ENCODE data around the gene SCML2.
"Not testable (repeated sequence)": the region's sequence is repeated elsewhere in the genome, so short reads cannot be mapped to it uniquely, and the experiment has no call there.

The SCML2 gene

GRCh38 chrX:18389966-18390365, 35.5 kb upstream of the SCML2 start:
- H3K27ac ChIP-seq (ENCODE audit: low read length, poor library complexity, severe bottlenecking), result no peak overlapping the region
- H3K9me3 ChIP-seq (ENCODE audit: control insufficient read depth, low read length), result no peaks in the 10 kb centered on the region
- no peak overlapping the region for H4K91ac ChIP-seq (ENCODE audit: low read length)
- H3K14ac ChIP-seq (ENCODE audit: low read length in 2 of 2), result no peak overlapping the region
- no peak overlapping the region for H3K9ac ChIP-seq (ENCODE audit: low read length)
- no peak overlapping the region for H4K8ac ChIP-seq (ENCODE audit: low read length)
- no peak overlapping the region for H3K18ac ChIP-seq (ENCODE audit: low read depth in 1 of 2, low read length in 2 of 2)
- DNase-seq, result no peak
- no peak overlapping the region for H3K4me2 ChIP-seq (ENCODE audit: low read length, poor library complexity, severe bottlenecking)
- H2BK5ac ChIP-seq (ENCODE audit: low read depth, low read length, poor library complexity, severe bottlenecking), result no peak overlapping the region
- H2BK120ac ChIP-seq (ENCODE audit: low read depth, low read length), result no peak overlapping the region
- no peak overlapping the region for H2BK12ac ChIP-seq (ENCODE audit: low read length in 2 of 2)
- WGBS, result 67% methylated on average over 2 of the region's 3 CpGs
- no peak overlapping the region for H2AFZ ChIP-seq (ENCODE audit: low read depth, low read length)
- peaks cover 0 to 7% of the 10 kb centered on the region in 2 experiments for H3K27me3 ChIP-seq (ENCODE audit: control insufficient read depth in 1 of 2, insufficient read depth in 1 of 2, low read length in 2 of 2)
- H3K4ac ChIP-seq (ENCODE audit: low read depth in 1 of 2, low read length in 2 of 2), result no peak overlapping the region
- H3K23ac ChIP-seq (ENCODE audit: low read length in 2 of 2), result no peak overlapping the region
- H2AK5ac ChIP-seq (ENCODE audit: low read length, severe bottlenecking), result no peak overlapping the region
- peaks cover 4% of the 10 kb centered on the region for H3K4me1 ChIP-seq (ENCODE audit: control insufficient read depth, insufficient read depth, low read depth, low read length)
- no peaks in the 10 kb centered on the region for H3K79me1 ChIP-seq (replicated peaks; ENCODE audit: low read length, poor library complexity, severe bottlenecking)
- no peak overlapping the region for H2BK15ac ChIP-seq (ENCODE audit: low read depth, poor library complexity, severe bottlenecking)
- H3K36me3 ChIP-seq (ENCODE audit: control insufficient read depth in 1 of 2, insufficient read depth in 2 of 2, low read depth in 1 of 2, low read length in 2 of 2), result no peaks in the 10 kb centered on the region
- no peak overlapping the region for H3K4me3 ChIP-seq (ENCODE audit: insufficient read depth in 1 of 2, low read depth in 1 of 2, low read length in 2 of 2)

- Histone ChIP-seq H3K18ac (ENCODE audit: low read depth in 1 of 2, low read length in 2 of 2) (no peak overlapping the region), H3K4me2 (ENCODE audit: low read length, poor library complexity, severe bottlenecking) (no peak overlapping the region), H2BK120ac (ENCODE audit: low read depth, low read length) (no peak overlapping the region), H3K4me3 (ENCODE audit: insufficient read depth in 1 of 2, low read depth in 1 of 2, low read length in 2 of 2) (no peak overlapping the region), H4K8ac (ENCODE audit: low read length) (no peak overlapping the region), H2AFZ (ENCODE audit: low read depth, low read length) (no peak overlapping the region), H3K4me1 (ENCODE audit: control insufficient read depth, insufficient read depth, low read depth, low read length) (no peaks in the 10 kb centered on the region), H2BK15ac (ENCODE audit: low read depth, poor library complexity, severe bottlenecking) (no peak overlapping the region), H2AK5ac (ENCODE audit: low read length, severe bottlenecking) (no peak overlapping the region), H2BK5ac (ENCODE audit: low read depth, low read length, poor library complexity, severe bottlenecking) (no peak overlapping the region), H3K79me1 (replicated peaks; ENCODE audit: low read length, poor library complexity, severe bottlenecking) (no peaks in the 10 kb centered on the region), H4K91ac (ENCODE audit: low read length) (no peak overlapping the region), H3K14ac (ENCODE audit: low read length in 2 of 2) (no peak overlapping the region), H3K4ac (ENCODE audit: low read depth in 1 of 2, low read length in 2 of 2) (no peak overlapping the region), H3K9me3 (ENCODE audit: control insufficient read depth, low read length) (no peaks in the 10 kb centered on the region), H3K36me3 (ENCODE audit: control insufficient read depth in 1 of 2, insufficient read depth in 2 of 2, low read depth in 1 of 2, low read length in 2 of 2) (no peaks in the 10 kb centered on the region), H3K27me3 (ENCODE audit: control insufficient read depth in 1 of 2, insufficient read depth in 1 of 2, low read length in 2 of 2) (peaks cover 0 to 15% of the 10 kb centered on the region in 2 experiments), H3K27ac (ENCODE audit: low read length, poor library complexity, severe bottlenecking) (no peak overlapping the region), H2BK12ac (ENCODE audit: low read length in 2 of 2) (no peak overlapping the region), H3K23ac (ENCODE audit: low read length in 2 of 2) (no peak overlapping the region), H3K9ac (ENCODE audit: low read length) (no peak overlapping the region)
- 64% methylated on average over 5 of the region's 6 CpGs for WGBS
- DNase-seq, result peak; percentile 21
Measured at GRCh38 chrX:18377796-18378195, 23.3 kb upstream of the SCML2 start.

- WGBS, result 91% methylated on average over 5 of the region's 9 CpGs
Measured at GRCh38 chrX:18375131-18375805, 20.8 kb upstream of the SCML2 start.

GRCh38 chrX:18369096-18369495, 14.6 kb upstream of the SCML2 start:
- H2AFZ ChIP-seq (ENCODE audit: low read depth, low read length); H2BK15ac ChIP-seq (ENCODE audit: low read depth, poor library complexity, severe bottlenecking); H3K4me3 ChIP-seq (ENCODE audit: insufficient read depth in 1 of 2, low read depth in 1 of 2, low read length in 2 of 2); H4K8ac ChIP-seq (ENCODE audit: low read length); H3K4me1 ChIP-seq (ENCODE audit: control insufficient read depth, insufficient read depth, low read depth, low read length); H3K4ac ChIP-seq (ENCODE audit: low read depth in 1 of 2, low read length in 2 of 2); H3K4me2 ChIP-seq (ENCODE audit: low read length, poor library complexity, severe bottlenecking); H3K9ac ChIP-seq (ENCODE audit: low read length); H3K18ac ChIP-seq (ENCODE audit: low read depth in 1 of 2, low read length in 2 of 2); H3K79me1 ChIP-seq (replicated peaks; ENCODE audit: low read length, poor library complexity, severe bottlenecking); H3K27ac ChIP-seq (ENCODE audit: low read length, poor library complexity, severe bottlenecking); H3K9me3 ChIP-seq (ENCODE audit: control insufficient read depth, low read length); DNase-seq; H3K23ac ChIP-seq (ENCODE audit: low read length in 2 of 2); H4K91ac ChIP-seq (ENCODE audit: low read length); H2BK120ac ChIP-seq (ENCODE audit: low read depth, low read length); H2BK5ac ChIP-seq (ENCODE audit: low read depth, low read length, poor library complexity, severe bottlenecking); H2AK5ac ChIP-seq (ENCODE audit: low read length, severe bottlenecking); H3K36me3 ChIP-seq (ENCODE audit: control insufficient read depth in 1 of 2, insufficient read depth in 2 of 2, low read depth in 1 of 2, low read length in 2 of 2); H2BK12ac ChIP-seq (ENCODE audit: low read length in 2 of 2); H3K14ac ChIP-seq (ENCODE audit: low read length in 2 of 2): not testable (repeated sequence)
- WGBS, result 100% methylated on average over 1 of the region's 5 CpGs
- peaks cover 0 to 17% of the 10 kb centered on the region in 2 experiments for H3K27me3 ChIP-seq (ENCODE audit: control insufficient read depth in 1 of 2, insufficient read depth in 1 of 2, low read length in 2 of 2)

More at GRCh38 chrX:18375131-18375805, 20.8 kb upstream of the SCML2 start:
- not testable (repeated sequence) for H2BK120ac ChIP-seq (ENCODE audit: low read depth, low read length); H3K9ac ChIP-seq (ENCODE audit: low read length); H4K8ac ChIP-seq (ENCODE audit: low read length); H2AK5ac ChIP-seq (ENCODE audit: low read length, severe bottlenecking); H3K79me1 ChIP-seq (replicated peaks; ENCODE audit: low read length, poor library complexity, severe bottlenecking); H2AFZ ChIP-seq (ENCODE audit: low read depth, low read length); H3K27ac ChIP-seq (ENCODE audit: low read length, poor library complexity, severe bottlenecking); H2BK5ac ChIP-seq (ENCODE audit: low read depth, low read length, poor library complexity, severe bottlenecking); H3K14ac ChIP-seq (ENCODE audit: low read length in 2 of 2); H3K4ac ChIP-seq (ENCODE audit: low read depth in 1 of 2, low read length in 2 of 2); H3K23ac ChIP-seq (ENCODE audit: low read length in 2 of 2); H3K18ac ChIP-seq (ENCODE audit: low read depth in 1 of 2, low read length in 2 of 2); H4K91ac ChIP-seq (ENCODE audit: low read length); DNase-seq; H2BK15ac ChIP-seq (ENCODE audit: low read depth, poor library complexity, severe bottlenecking); H3K4me1 ChIP-seq (ENCODE audit: control insufficient read depth, insufficient read depth, low read depth, low read length); H3K9me3 ChIP-seq (ENCODE audit: control insufficient read depth, low read length); H3K36me3 ChIP-seq (ENCODE audit: control insufficient read depth in 1 of 2, insufficient read depth in 2 of 2, low read depth in 1 of 2, low read length in 2 of 2); H3K4me3 ChIP-seq (ENCODE audit: insufficient read depth in 1 of 2, low read depth in 1 of 2, low read length in 2 of 2); H3K4me2 ChIP-seq (ENCODE audit: low read length, poor library complexity, severe bottlenecking); H2BK12ac ChIP-seq (ENCODE audit: low read length in 2 of 2)
- peaks cover 0 to 18% of the 10 kb centered on the region in 2 experiments for H3K27me3 ChIP-seq (ENCODE audit: control insufficient read depth in 1 of 2, insufficient read depth in 1 of 2, low read length in 2 of 2)

Data from mesenchymal stem cell (in vitro differentiated cells and primary cell).